ENCODE measurements around the gene OR11A1. TPM values are rescaled to one million over a fixed set of nuclear protein-coding genes. Genes with fewer than 3 reads are reported as not detected.

The OR11A1 gene
- total and polyA plus RNA-seq, 11 donors = not detected

DNA sequence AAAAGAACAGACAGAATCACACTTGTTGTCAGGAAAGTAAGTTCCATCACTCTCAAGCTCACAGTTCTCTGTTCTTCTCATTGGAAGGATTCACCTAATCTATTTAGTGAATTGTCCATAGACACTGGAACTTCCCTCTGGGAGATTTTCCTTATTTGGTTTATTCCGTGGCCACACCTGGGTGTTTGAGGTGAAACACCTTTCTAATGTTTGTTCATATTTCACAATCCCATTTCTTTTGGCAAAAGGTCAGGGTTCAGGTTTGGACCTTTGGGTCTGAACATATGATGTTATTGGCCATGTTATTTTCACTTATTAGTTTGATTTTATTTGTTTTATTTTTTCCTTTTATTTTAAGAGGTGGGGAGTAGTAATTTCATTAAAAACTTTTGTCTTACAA, 26.9 kb upstream of the OR11A1 start:
- H3K9me3 ChIP-seq = peaks cover 0 to 7% (median 0%) of the 10 kb centered on the region in 12 donors
- ATAC-seq = no peak
- H3K4me1 ChIP-seq = no peaks in the 10 kb centered on the region
- no peak for DNase-seq
- intact Hi-C loops (cut with DNase I) = no loop called here
- WGBS, 4 donors = 73 to 80% (median 75%) methylated on average over 1 of the region's 1 CpG
- H3K4me3 ChIP-seq = no peak overlapping the region
- TF ChIP-seq, protein P1, sequence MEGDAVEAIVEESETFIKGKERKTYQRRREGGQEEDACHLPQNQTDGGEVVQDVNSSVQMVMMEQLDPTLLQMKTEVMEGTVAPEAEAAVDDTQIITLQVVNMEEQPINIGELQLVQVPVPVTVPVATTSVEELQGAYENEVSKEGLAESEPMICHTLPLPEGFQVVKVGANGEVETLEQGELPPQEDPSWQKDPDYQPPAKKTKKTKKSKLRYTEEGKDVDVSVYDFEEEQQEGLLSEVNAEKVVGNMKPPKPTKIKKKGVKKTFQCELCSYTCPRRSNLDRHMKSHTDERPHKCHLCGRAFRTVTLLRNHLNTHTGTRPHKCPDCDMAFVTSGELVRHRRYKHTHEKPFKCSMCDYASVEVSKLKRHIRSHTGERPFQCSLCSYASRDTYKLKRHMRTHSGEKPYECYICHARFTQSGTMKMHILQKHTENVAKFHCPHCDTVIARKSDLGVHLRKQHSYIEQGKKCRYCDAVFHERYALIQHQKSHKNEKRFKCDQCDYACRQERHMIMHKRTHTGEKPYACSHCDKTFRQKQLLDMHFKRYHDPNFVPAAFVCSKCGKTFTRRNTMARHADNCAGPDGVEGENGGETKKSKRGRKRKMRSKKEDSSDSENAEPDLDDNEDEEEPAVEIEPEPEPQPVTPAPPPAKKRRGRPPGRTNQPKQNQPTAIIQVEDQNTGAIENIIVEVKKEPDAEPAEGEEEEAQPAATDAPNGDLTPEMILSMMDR (IDR thresholded peaks at IDR 0.05) = no peak
- TF ChIP-seq POLR2A (IDR thresholded peaks at IDR 0.05) = no peak
- H3K36me3 ChIP-seq = no peaks in the 10 kb centered on the region
- no peak overlapping the region for H3K27ac ChIP-seq
- peaks cover 0 to 3% (median 0%) of the 10 kb centered on the region in 9 donors for H3K27me3 ChIP-seq

DNA sequence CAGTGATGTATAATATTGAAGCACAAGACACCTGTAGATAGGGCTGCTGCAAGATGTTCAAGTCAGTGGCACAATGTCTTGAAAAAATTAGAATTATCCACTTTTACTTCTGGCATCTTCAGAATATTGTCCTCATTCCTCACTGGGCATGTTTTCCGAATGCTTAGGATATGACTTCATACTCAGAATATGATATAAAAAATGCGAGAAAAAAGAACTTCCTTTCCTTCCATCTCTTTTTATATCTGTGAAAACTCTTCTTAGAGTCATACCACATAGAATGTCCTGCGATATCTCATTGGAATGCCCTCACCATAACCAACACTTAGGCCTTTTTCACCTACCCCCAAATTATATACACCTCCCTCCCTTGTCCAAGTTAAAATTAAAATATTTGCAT, 26.3 kb upstream of the OR11A1 start:
- ATAC-seq = no peak
- 48 to 65% (median 56%) methylated on average over 3 of the region's 3 CpGs for WGBS, 4 donors
- Histone ChIP-seq H3K9me3 (peaks cover 0 to 7% (median 0%) of the 10 kb centered on the region in 12 donors), H3K36me3 (no peaks in the 10 kb centered on the region), H3K27me3 (peaks cover 0 to 3% (median 0%) of the 10 kb centered on the region in 9 donors), H3K27ac (no peak overlapping the region), H3K4me1 (no peaks in the 10 kb centered on the region), H3K4me3 (no peak overlapping the region)
- DNase-seq = no peak
- intact Hi-C loops (cut with DNase I) = no loop called here
- no peak for TF ChIP-seq POLR2A (IDR thresholded peaks at IDR 0.05)
- TF ChIP-seq, protein P1 (IDR thresholded peaks at IDR 0.05) = no peak

DNA sequence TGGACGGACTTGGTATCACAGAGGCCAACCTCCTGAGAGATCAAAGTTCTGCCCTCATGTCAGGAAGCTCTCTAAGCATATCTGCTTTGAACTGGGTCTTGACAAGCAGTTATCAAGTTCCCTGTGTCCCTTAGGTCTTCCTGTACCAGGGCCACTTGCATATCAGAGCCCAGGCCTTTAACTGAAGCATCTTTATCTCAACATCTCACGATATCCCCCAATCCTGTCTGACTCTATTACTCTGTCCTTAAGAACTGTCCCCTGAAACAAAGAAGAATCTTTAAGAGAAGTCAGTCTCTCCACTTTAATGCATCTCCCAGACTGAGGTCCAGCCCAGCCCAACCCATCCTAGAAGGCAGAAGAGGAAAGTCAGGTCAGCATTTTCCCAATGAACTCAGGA, 22.7 kb upstream of the OR11A1 start:
- Histone ChIP-seq H3K27ac (no peak overlapping the region), H3K9me3 (peaks cover 0 to 7% (median 0%) of the 10 kb centered on the region in 12 donors), H3K36me3 (no peaks in the 10 kb centered on the region), H3K4me3 (no peak overlapping the region), H3K4me1 (no peaks in the 10 kb centered on the region), H3K27me3 (peaks cover 0 to 12% (median 0%) of the 10 kb centered on the region in 9 donors)
- 31 to 39% (median 34%) methylated on average over 2 of the region's 2 CpGs for WGBS, 4 donors
- intact Hi-C loops (cut with DNase I) = no loop called here
- no peak for ATAC-seq
- TF ChIP-seq, protein P1 (IDR thresholded peaks at IDR 0.05) = no peak
- no peak for TF ChIP-seq POLR2A (IDR thresholded peaks at IDR 0.05)
- no peak for DNase-seq

DNA sequence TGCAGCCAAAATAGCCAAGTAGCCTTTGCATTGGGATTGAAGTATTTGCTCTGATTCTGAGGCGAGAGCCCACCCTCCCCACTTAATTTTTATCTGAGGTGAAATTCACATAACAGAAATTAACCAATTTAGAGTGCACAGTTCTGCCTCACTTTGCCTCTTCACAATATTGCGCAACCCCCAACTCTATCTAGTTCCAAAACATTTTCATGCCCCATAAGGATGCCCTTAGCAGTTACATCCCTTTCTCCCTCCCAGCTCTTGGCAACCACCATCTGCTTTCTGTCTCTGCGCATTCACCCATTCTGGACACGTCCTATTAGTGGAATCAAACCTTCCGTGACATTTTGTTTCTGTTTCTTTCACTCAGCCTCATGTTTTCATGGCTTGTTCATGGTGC, 21.9 kb upstream of the OR11A1 start:
- DNase-seq = no peak
- peaks cover 0 to 7% (median 0%) of the 10 kb centered on the region in 12 donors for H3K9me3 ChIP-seq
- intact Hi-C loops (cut with DNase I) = no loop called here
- H3K36me3 ChIP-seq = no peaks in the 10 kb centered on the region
- WGBS, 4 donors = 64 to 83% (median 81%) methylated on average over 5 of the region's 5 CpGs
- H3K4me1 ChIP-seq = no peaks in the 10 kb centered on the region
- TF ChIP-seq, protein P1 (IDR thresholded peaks at IDR 0.05) = no peak
- TF ChIP-seq POLR2A (IDR thresholded peaks at IDR 0.05) = no peak
- H3K27ac ChIP-seq = no peak overlapping the region
- peaks cover 0 to 12% (median 0%) of the 10 kb centered on the region in 9 donors for H3K27me3 ChIP-seq
- no peak overlapping the region for H3K4me3 ChIP-seq
- no peak for ATAC-seq
